VCaP (cell line): ENCODE results near the gene POR.

ENCODE experiments used
- H3K27ac ChIP-seq: fragments of 450-650 bp; 2 replicates; pipeline ENCODE4 v1.5.1; 2017
- TF ChIP-seq, protein P1 (sequence below): fragments of 450-650 bp; conservative IDR thresholded peaks from 2 replicates; pipeline ENCODE4 v1.5.1; 2017; ENCODE audit warnings: mild to moderate bottlenecking, moderate library complexity

Gene POR

DNA sequence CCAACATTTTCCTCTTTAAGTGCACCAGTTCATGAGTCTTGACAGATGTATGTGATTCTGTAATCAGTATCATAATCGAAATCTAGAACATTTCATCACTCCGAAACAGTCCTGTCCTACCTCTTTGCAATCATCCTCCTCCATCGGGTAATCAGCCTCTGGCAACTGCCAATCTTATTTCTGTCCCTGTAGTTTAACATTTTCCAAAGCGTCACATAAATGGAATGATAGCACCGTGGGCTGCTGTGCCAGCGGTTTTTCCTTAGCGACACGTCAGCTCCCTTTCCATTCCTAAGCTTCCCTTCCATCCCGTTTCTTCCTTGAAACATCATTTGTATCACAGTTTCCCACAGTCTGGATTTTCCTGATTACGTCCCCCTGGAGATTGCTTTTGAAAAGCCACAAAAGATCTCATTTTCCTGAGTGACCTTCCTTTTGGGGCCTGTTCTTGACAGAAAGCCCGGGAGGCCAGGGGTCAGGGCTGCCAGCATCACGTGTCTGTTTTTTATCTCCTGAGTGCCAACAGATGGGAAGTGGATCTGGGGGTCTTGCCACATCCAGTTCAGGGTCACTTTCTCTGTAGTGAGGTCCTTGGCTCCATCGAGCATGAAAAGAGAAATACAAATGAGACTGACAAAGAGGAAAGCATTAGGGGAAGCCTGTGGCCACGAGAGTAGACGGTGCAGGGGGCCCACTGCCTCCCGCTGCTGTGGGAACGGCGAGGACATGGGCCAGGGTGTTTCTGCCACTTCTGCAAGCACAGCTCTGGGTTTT, 47.8 kb downstream of the POR start:
- TF ChIP-seq, protein P1, sequence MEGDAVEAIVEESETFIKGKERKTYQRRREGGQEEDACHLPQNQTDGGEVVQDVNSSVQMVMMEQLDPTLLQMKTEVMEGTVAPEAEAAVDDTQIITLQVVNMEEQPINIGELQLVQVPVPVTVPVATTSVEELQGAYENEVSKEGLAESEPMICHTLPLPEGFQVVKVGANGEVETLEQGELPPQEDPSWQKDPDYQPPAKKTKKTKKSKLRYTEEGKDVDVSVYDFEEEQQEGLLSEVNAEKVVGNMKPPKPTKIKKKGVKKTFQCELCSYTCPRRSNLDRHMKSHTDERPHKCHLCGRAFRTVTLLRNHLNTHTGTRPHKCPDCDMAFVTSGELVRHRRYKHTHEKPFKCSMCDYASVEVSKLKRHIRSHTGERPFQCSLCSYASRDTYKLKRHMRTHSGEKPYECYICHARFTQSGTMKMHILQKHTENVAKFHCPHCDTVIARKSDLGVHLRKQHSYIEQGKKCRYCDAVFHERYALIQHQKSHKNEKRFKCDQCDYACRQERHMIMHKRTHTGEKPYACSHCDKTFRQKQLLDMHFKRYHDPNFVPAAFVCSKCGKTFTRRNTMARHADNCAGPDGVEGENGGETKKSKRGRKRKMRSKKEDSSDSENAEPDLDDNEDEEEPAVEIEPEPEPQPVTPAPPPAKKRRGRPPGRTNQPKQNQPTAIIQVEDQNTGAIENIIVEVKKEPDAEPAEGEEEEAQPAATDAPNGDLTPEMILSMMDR = no peak
- no peak overlapping the region for H3K27ac ChIP-seq

DNA sequence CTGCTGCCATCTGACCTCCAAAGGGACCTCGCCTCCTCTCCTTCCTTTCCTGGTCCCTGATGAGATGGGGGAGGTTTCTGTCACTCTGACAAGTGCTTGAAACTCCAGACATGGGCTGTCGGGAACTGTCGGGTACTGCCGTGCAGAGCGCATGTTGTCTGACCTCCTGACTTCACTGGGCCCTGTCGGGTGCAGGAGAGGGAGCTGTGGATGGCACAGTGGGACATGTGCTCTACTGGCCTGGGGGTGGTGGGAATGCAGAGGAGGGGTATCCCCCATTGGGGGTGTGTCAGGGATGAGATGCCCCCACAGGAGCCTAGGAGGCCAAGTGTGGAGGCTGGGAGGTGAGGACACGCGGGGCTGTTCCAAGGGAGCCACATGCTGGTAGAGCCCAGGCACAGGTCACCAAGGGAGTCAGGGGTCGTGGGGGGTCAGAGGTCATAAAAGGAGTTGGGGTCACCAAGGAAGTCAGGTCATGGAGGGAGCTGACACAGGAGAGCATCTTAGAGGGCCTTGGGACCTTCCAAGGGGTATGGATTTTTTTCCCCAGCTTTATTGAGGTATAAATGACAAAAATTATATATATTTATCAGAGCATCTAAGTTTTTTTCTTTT, 48.5 kb downstream of the POR start:
- TF ChIP-seq, protein P1 = no peak
- H3K27ac ChIP-seq = no peak overlapping the region

- no peak overlapping the region for H3K27ac ChIP-seq
- TF ChIP-seq, protein P1 = no peak
These were observed 50.7 kb downstream of the POR start for GRCh38 chr7:75965617-75966016.

DNA sequence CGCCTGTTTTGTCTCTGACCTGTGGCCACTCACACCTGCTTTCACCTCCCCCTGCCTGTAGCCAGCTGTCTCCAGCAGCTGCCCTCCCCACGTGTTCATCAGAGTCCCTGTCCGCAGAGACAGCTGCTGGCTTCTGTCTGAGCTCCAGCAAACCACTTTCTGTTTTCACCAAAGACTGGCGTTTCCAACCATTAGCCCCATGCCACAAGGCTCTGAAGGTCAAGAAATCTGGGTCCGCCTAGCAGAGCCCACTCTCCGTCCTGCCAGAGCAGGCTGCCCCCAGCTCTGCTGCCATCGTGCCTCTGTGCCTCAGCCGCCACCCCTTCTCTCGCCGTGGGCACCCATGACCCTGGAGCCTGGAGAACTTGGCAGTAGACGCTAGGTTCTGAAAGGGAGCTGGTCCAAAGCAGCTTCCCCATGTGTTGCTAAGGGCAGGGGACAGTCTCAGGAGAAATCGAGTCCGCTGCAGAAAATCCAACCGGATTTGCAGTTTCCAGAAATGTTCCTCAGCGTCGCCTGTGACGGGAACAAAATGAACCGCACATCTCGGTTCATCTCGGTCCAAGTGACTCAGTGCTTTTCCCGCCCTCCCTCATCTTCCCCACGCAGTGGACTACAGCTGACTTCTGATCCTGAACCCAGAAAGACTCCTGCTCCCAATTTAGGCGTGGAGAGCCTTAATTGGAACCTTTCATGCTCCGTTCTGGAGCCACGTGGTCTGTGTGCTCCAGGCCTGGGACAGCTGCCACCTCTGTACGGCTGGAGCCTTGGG, 51.4 kb downstream of the POR start:
- H3K27ac ChIP-seq = no peak overlapping the region
- TF ChIP-seq, protein P1 = no peak

DNA sequence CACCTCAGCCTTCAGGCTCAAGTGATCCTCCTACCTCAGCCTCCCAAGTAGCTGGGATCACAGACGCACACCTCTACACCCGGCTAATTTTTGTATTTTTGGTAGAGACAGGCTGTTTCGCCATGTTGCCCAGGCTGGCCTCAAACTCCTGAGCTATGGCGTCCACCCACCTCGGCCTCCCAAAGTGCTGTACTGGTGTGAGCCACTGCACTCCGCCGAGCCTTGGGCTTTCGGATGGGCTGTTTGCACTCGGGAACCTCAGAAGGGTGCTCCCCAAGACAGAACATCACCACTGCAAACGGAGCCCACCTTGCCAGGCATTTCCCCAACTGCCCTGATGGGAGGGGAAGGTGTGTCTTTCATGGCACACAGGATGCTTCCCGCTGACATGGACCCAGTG, 52.1 kb downstream of the POR start:
- TF ChIP-seq, protein P1 = no peak
- H3K27ac ChIP-seq = no peak overlapping the region

DNA sequence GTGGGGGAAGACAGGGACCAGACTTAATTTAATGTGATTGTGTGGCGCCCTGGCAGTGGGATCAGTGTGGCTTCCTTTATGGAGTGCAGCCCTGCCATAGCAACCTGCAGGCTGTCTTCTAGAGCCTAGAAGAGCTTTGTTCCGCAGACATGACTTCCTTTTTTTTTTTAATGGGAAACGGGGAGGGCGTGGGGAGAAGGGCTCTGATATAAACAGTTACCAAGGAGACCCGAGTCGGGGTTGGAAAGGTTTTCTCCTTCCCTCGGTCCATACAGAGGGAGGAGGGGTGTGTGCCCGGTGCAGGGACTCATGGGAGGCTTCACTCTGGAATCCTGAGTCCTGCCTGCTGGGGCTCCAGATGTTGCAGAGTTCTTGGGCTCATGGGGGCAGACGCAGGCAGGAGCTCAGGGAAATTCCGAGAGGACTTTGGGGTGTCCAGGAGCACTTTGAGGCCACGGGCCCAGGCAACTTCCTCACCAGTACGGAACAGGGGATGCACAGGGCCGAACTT, 52.6 kb downstream of the POR start:
- H3K27ac ChIP-seq = no peak overlapping the region
- TF ChIP-seq, protein P1 = no peak

DNA sequence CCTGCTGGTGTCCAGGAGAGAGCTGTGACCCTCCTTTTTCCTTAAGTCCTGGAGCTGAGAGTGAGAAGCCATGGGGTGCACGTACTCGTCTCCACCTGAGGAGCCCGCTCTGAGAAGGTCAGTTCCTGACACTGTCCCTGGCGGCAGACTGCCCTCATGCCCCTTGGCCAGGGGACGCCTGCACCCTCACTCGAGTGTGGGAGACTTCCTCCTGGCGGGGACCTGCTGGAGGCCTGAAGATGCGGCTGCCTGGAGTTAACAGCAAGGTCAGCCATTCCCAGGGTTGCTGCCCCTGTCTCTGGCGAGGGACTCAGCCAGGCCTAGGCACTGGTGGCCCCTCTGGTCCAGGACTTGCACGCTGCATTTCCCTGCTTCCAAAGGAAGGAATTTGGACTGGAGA, 53.1 kb downstream of the POR start:
- no peak overlapping the region for H3K27ac ChIP-seq

More for the DNA sequence above, 53.1 kb downstream of the POR start:
- TF ChIP-seq, protein P1 = no peak
